Erythroblast (primary cell): ENCODE data around the gene RNF223.
"Not testable (repeated sequence)": the region's sequence is repeated elsewhere in the genome, so short reads cannot be mapped to it uniquely, and the experiment has no call there.

Experiments used
- DNase-seq, 2 experiments: peaks; one replicate each; lab custom pipeline; 2025; lab: John Stamatoyannopoulos, UW
- GATA1 ChIP-seq: IDR thresholded peaks from 2 replicates; pipeline ENCODE4 v1.6.1; 2011; ENCODE audit warnings: low read depth, mild to moderate bottlenecking, control low read depth, low read length, moderate library complexity
- POLR2A ChIP-seq: IDR thresholded peaks from 2 replicates; pipeline ENCODE4 v1.6.1; 2011; ENCODE audit warnings: mild to moderate bottlenecking, low read length

The RNF223 gene

DNA sequence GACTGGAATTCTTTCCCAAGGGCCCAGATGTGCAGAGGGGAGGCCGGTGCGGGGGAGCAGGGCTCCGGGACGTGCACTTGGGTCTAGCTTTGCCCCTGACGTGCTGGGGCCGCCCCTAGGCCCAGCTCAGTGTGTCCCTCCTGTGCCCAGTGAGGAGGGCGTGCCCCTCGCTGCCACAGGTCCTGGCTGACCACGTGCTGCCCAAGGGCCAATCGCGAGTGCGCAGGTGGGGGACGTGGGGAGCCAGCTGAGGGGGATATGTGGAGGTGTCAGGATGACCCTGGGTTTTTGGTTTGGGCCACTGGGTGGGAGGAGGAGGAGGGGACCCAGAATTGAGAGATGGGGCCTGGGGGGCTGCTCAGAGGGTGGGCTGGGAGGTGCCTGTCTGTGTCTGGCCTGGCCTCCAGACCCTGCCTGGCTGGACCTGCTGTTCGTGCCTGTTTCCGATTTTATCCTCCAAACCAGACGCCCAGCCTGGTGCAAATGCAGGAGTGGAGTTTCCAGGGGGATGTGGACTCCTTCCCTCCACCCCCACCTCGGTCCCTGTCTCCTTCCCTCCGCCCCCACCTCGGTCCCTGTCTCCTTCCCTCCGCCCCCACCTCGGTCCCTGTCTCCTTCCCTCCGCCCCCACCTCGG is 6.1 kb upstream of the RNF223 start:
- peak; percentile 31 to 43 for DNase-seq
- TF ChIP-seq POLR2A, result no peak
- TF ChIP-seq GATA1, result no peak

DNA sequence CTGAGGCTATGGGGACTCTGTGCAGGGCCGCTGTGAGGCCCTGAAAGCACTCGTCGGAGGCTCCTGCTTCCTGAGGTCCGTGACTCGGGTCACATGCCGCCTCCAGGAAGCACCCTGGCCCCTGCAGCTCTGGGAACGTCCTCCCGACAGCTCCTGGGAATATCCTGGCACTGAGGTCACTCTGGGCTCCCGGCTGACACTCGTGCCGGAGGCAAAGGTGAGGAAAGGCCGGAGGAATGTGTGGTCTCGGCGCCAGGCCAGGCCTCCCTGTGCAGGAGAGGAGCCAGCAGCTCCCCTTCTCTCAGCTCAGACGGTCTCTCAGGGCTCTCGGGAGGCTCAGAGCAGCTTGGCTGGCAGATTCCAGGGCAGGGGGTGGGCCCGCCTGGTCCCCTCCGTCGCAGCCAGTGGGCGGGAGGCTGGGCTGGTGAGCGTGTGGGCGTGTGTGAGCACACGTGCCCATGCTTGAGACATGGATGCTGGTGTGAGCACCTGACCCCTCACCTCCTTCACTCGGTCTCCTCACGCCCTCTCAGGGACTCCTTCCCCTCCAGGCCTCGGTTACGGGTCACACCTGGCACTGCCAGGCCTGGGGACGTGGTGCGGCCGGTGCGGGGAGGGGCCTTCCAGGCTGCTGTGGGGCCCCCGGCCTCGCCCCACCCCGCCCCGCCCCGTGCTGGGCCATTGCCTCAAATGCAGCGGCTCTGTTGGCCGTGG is 5.5 kb upstream of the RNF223 start:
- TF ChIP-seq POLR2A (no peak), GATA1 (no peak)
- peak; percentile 44 to 51 for DNase-seq

DNA sequence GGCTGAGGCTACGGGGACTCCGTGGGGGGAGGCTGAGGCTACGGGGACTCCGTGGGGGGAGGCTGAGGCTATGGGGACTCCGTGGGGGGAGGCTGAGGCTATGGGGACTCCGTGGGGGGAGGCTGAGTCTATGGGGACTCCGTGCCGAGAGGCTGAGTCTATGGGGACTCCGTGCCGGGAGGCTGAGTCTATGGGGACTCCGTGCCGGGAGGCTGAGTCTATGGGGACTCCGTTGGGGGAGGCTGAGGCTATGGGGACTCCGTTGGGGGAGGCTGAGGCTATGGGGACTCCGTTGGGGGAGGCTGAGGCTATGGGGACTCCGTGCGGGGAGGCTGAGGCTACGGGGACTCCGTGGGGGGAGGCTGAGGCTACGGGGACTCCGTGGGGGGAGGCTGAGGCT is 3.3 kb upstream of the RNF223 start:
- not testable (repeated sequence) for DNase-seq

DNA sequence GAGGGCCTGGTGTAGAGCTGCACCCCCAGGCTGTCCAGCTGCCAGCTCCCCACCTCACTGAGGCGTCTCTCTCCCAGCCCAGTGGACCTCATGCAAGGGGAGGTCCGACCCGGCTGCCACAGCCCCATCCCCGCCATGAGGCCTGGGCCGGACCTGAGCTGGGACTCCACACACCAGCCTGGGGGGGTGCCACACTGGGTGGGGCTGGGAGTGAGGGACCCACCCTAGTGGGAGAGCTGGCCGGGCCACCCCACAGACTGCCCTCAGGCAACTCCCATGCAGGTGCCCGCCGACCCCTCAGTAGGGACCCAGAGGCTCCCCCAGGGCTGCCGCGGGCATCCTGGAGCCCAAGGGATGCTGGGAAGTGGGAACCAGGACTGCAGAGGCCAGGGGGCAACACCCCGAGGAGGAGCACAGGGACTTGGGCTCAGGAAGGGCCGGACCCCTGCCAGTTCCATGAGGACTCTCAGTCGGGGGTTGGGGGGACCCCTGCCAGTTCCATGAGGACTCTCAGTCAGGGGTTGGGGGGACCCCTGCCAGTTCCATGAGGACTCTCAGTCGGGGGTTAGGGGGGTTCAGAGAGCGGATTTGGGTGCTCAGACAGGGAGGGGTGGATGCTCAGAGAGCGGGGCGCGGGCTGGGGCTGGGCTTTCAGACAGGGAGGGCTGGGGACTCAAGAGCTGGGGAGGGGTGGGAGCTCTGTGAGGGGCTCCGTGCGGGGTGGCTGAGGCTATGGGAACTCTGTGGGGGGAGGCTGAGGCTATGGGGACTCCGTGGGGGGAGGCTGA is 1.2 kb upstream of the RNF223 start:
- TF ChIP-seq POLR2A, result no peak
- no peak for TF ChIP-seq GATA1
- no peak for DNase-seq

DNA sequence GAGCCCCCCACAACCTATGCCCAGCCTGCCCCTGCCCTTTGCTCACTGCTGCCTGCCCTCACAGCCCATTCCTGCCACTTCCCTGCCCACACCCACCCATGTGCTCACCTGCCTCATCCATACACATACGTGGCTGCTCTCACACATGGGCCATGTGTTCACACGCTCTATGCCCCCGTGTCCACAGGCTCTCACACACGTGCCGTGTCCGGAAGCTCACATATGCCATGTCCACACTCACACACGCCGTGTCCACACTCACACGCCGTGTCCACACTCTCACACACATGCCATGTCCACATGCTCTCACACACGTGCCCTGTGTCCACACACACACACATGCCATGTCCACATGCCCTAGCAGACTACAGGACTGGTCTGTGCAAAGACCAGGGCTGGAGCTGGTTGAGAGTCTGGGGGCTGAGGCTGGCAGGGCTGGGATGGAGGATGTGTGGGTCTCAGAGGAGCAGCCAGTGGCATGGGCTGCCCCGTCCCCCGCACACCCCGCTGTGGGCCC is 583 bp upstream of the RNF223 start:
- TF ChIP-seq POLR2A (no peak), GATA1 (no peak)
- no peak for DNase-seq

DNA sequence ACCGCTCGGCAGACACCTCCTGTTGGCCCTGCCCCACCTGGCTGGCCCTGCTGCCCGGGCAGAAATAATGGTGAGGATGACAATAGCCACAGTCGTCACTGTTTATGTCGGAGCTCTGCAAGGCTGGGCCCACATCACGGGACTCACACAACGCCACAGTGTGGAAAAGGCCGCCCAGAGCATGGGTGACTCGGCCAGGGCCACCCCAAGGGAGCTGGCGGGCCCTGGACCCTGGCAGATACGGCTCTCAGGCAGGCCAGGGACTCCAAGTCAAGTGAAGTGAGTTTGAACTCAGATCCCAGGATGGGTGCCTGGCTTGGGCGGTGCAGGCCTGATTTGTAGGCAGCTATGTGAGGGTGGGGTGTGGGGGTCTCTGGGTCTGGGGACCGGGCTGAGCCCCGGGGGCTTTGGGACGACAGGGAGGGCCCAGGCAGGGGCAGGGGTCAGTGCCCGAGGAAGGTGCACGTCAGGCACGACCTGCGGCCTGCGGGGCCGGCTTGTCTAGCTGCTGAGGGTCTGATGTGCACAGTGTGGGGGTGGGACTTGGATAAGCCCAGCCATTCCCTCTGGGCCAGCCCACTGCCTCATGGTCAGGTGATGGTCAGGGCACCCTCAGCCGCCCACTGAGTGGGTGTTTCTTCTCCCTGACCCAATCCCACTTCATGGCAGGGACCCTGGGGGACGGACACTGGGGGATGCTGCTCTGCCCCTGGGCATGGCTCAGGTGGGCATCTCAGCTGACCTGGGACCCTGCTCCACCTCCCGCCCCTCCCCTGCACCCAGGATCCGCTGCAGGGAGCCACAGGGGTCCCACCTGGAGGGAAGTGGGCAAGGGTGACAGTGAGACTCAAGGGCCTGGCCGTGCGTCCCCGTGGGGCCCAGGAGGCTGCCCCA is 1.0 kb downstream of the RNF223 start:
- TF ChIP-seq GATA1 (no peak), POLR2A (no peak)
- DNase-seq, result no peak

DNA sequence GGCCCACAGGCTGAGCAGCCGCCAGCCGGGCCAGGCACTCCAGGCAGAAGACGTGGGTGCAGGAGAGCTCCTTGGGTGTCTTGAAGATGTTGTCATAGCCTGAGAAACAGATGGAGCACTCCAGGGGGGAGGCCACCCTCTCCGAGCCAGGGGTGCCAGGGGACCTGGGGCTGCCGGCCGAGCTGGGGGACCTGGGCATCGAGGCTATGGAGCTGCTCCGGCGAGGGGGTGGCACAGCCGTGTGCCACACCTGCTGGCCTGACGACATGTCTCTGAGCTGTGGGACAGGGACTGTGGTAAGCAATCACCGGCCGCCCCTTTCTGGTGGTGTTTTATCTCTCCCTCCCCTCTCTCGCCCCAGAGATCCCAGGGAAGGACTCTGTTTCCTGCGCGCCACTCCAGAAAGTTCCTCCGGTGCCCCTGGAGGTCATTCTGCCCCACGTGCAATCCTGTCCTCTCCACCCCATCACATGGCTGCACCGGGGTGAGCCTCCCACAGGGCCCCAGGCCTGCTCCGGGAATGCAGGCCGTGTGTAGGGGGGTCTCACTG is 1.7 kb downstream of the RNF223 start:
- no peak for DNase-seq
- TF ChIP-seq POLR2A, result no peak
- no peak for TF ChIP-seq GATA1

DNA sequence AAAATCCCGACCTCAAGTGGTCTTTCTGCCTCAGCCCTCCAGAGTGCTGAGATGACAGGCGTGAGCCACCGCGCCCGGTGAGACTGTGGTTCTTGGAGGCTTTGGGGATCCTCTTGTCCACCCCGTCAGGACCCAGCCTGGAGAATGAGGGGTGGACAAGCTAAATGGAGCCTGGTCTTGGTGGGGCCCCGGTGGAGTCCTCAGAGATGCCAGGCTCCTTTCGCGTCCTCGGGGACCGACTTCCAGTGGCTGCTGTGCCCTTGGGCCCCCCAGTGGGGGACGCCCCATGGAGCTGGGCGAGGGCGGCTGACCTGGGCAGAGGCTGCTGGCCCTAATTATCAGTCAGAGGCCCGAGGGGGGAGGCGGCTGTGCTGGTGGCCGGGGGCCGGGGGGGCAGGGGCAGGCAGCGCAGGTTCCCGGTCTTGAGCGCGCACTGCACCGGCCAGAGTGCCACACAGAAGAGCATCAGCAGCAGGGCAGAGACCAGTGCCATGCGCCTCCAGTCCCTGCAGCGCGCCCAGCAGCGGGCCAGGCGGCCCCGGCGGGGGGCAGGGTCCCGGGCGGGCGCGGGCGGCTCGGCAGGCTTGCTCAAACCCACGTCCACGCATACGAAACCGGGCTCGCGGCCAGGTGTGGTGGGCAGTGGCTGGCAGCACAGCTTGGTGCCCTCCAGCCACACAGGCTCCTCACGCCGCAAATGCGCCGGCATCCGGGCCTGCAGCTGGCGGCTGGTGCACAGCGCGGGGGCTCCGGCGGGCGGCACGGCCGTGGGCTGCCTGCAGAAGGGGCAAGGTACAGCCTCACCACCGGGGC is 2.4 kb downstream of the RNF223 start:
- DNase-seq, result no peak
- TF ChIP-seq POLR2A, result no peak
- TF ChIP-seq GATA1, result no peak

DNA sequence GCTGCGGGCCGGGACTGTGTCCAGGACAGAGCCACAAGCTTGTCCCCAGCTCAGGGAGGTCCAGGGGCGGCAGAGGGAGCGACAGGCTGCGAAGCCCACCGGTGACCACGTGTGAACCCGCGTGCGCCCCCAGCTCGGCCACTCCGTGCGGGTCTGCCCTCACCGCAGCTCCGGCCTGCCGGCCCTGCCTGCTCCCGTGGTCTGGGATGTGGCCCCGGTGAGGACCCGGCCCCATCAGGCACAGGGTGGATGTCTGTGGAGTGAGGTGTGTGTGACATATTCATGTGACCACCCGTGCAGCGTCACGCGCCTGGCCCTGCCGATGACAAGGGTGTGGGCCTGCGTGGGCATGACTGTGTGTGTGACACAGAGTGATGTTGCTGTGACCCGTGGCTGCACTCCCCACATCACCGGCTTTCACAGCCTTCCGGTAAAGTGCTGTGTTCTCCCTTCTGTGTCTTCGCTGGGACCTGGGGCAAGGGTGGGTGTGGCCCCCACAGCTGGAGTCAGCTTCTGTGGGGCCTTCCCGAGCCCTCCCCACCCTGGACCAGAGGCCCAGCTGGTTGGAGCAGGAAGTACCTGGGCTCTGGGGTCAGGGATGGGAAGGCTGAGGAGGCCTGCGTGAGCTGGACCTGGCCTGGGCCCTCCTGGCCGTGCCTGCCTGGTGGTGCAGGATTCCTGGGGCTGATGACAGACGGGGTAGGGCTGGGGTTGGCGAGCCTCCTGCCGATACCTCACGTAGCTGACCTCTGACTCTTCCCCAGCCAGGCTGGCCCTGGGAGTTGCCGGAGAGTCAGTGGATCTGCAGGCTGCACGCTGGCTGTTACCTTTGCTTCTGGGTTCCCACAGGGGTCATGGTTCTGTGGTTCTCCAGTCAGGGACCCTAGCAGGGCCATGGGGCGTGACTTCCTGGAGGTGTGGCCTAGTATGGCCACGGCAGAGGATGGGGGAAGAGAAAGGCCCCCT is 4.1 kb downstream of the RNF223 start:
- no peak for TF ChIP-seq POLR2A
- no peak for TF ChIP-seq GATA1
- peak in 1 of 2 experiments; percentile 38 for DNase-seq

DNA sequence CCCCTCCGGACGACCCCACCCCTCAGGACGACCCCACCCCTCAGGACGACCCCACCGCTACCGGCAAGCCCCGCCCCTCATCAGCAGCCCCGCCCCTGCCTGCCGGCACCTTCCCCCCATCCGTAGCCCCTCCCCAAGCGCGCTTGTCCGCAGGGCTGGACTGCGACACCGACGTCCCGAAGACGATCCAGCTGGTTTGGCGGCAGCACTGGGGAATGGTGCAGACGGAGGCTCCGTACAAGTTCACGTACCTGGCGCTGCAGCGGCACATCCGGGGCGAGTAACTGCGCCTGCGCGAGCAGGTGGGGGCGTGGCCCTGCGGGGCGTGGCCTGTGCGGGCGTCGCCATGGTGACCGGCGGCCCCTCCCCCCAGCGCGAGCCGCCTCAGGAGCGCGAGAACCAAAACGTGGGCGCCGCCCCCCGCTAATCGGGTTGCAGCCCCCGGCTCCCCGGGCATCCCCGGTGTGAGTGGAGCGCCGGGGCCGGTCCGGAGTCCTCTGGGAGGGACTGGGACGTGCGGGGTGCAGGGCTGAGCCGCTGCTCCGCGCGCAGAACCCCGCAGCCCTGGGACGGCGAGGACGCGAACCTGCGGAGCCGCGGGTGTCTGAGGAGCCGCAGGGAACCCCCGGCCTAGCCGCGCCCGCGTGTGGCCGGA is 4.9 kb downstream of the RNF223 start:
- DNase-seq, result peak; percentile 80 to 90
- TF ChIP-seq GATA1 (no peak), POLR2A (no peak)
